T-helper 9 cell (primary cell): ENCODE results near the gene UBE2O.
"Not testable (repeated sequence)": the region's sequence is repeated elsewhere in the genome, so short reads cannot be mapped to it uniquely, and the experiment has no call there.

Experiments used
- DNase-seq: peaks from one replicate; pipeline ENCODE4 v3.0.0-alpha.2; 2020

UBE2O gene

GRCh38 chr17:76367642-76368041 lies 85.3 kb downstream of the UBE2O start:
- no peak for DNase-seq

GRCh38 chr17:76366247-76366646 lies 86.7 kb downstream of the UBE2O start:
- DNase-seq = no peak

- no peak for DNase-seq
These were observed 87.6 kb downstream of the UBE2O start for GRCh38 chr17:76365256-76365903.

DNA sequence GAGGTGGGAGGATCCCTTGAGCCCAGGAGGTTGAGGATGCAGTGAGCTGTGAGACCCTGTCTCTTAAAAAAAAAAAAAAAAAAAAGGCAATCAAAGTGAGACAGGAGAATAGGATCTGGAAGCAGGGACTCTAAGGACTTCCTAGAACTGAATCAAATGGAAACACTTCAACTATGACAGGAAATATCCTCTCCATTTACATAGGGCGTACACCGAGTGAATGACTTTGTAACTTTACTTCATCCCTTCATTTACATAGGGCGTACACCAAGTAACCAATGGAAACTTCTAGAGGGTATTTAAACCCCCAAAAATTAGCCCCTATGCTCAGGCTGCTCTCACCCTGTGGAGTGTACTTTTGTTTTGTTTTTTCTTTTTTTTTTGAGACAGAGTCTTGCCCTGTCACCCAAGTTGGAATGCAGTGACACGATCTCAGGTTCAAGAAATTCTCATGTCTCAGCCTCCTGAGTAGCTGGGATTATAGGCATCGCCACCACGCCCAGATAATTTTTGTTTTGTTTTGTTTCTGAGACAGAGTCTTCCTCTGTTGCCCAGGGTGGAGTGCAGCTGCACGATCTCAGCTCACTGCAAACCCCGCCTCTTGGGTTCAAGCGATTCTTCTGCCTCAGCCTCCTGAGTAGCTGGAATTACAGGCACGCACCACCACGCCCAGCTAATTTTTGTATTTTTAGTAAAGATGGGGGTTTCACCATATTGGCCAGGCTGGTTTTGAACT lies 89.7 kb downstream of the UBE2O start:
- DNase-seq = no peak

DNA sequence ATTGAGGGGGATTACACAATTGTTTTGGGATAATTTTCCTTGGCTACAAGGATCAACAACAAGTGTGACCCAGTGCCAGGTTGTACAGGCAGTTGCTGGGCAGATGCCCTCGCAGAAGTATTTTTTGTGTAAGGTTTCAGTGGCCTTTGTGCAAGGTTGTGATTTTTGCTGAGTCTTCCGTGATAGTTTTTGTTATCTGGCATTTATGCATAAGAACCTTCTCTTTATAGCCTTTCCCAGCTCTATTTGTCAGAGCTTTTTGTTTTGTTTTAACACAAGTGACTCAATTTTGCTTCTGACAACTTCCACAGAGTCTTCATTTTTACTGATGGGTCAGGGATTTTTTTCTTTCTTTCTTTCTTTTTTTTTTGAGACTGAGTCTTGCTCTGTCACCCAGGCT lies 92.5 kb downstream of the UBE2O start:
- DNase-seq = no peak

GRCh38 chr17:76359776-76360175 lies 93.2 kb downstream of the UBE2O start:
- DNase-seq = not testable (repeated sequence)

DNA sequence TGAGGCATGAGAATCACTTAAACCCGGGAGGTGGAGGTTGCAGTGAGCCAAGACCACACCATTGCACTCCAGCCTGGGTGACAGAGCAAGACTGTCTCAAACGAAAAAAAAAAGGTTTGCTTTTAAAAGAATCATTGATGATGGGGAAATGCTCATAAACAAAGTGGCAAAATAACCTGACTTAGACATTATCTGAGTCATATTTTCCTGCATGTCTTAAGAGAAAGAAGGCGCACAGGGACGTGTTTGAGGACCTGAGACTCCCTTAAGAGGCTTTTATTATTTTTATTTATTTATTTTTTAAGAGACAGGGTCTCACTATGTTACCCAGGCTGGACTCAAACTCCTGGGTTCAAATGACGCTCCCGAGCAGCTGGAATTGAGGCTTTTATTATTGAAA lies 93.6 kb downstream of the UBE2O start:
- no peak for DNase-seq

- no peak for DNase-seq
These were observed 95.3 kb downstream of the UBE2O start for GRCh38 chr17:76357597-76358158.

- DNase-seq = no peak
These were observed 96.0 kb downstream of the UBE2O start for GRCh38 chr17:76356803-76357456.

GRCh38 chr17:76354747-76355310 lies 98.1 kb downstream of the UBE2O start:
- no peak for DNase-seq

- DNase-seq = no peak
These were observed 98.6 kb downstream of the UBE2O start for GRCh38 chr17:76354317-76354729.

DNA sequence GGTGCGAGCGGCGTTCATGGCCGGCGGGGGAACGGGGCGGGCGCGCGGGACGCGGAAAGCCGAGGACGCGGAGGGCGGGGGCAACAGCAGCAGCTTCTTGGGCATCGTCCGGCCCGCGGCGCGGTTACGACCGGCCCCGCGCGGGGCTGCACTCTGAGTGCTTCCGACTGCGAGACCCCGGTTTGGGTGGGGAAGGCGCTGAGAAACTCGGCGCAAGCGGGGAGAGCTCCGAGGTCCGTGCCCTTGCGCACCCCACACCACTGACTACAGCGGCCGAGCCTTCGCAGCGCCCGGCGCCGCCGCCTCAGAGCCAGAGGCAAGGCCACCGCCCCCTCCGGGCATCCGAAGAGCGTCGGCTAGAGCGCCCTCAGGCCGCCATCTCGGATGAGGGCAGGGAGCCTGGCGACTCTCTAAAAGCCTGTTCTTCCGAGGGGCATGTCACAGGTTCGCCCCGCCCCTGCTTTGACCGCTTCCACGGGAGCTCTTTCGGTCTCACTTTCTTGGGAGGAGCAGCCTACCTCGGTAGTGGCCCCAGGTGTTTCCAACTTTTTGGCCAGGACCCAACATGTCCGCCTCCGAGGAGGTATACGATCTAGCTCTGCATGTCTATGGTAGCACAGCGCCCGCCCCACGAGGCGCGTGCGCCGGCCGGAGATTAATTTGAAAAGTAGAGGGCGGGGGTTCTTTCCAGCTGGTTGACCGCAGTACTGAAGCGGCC lies 99.2 kb downstream of the UBE2O start, which contains the start of gene PRPSAP1:
PRPSAP1 (minus strand) TSS at position 318 of the 718 bp plus-strand sequence; CDS start at position 105, 213 bp downstream.
- DNase-seq = peak; percentile 62

- DNase-seq = peak; percentile 4
These were observed 99.9 kb downstream of the UBE2O start for GRCh38 chr17:76353004-76353598.

GRCh38 chr17:76351526-76352071 lies 101.4 kb downstream of the UBE2O start:
- no peak for DNase-seq

DNA sequence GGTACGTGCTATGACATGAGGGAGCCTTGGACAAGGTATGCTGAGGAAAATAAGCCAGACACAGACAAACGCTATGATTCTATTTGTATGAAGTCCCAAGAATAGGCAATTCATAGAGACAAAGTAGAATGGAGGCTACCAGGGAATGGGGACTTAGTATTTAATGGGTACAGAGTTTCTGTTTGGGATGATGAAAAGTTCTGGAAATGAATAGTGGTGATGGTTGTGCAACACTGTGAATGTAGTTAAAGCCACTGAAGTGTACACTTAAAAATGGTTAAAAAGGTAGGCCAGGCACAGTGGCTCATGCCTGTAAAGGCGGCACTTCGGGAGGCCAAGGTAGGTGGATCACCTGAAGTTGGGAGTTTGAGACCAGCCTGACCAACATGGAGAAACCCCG lies 102.5 kb downstream of the UBE2O start:
- DNase-seq = no peak

- not testable (repeated sequence) for DNase-seq
These were observed 106.0 kb downstream of the UBE2O start for GRCh38 chr17:76346936-76347335.

DNA sequence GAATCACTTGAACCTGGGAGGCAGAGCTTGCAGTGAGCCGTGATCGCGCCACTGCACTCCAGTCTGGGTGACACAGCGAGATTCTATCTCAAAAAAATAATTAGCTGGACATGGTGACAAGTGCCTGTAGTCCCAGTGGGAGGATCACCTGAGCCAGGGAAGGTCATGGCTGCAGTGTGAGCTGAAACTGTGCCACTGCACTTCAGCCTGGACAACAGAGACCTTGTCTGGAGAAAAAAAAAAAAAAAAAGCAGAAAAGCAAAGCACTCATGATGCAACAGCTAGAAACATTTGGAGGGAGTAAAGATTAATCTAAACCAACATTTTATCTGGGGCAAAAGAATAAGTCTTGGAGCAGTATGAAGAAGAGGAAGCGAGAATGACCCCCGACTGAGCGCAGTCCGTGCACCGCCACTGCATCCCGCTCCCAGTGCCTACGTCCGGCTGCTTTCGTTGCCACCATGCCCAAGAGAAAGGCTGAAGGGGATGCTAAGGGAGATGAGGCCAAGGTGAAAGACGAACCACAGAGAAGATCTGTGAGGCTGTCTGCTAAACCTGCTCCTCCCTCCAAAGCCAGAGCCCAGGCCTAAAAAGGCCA lies 107.5 kb downstream of the UBE2O start:
- DNase-seq = no peak

- no peak for DNase-seq
These were observed 109.8 kb downstream of the UBE2O start for GRCh38 chr17:76343106-76343505.

DNA sequence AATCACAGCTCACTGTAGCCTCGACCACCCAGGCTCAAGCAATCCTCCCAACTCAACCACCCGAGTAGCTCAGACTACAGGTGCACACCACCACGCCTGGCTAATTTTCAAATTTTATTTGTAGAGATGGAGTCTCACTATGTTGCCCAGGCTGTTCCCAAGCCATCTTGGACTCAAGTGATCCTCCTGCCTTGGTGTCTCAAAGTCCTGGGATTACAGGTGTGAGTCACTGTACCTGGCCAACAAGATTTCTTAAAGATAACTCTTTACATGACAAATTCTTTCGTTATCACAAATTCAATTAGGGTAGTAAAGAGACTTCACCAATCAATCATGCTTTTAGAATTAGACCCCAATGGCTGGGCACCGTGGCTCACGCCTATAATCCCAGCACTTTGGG lies 111.7 kb downstream of the UBE2O start:
- no peak for DNase-seq
